Left ventricle myocardium inferior (tissue), 1 donor: ENCODE measurements around the gene G0S2. TPM values are rescaled to one million over a fixed set of nuclear protein-coding genes. Genes with fewer than 3 reads are reported as not detected.

Experiments
- DNase-seq: peaks from one replicate; pipeline ENCODE4 v3.0.0-alpha.2; 2020
- H3K27ac ChIP-seq: fragments of 200-600 bp; replicated peaks from 2 replicates; pipeline ENCODE4 v1.8.0; 2021
- H3K27me3 ChIP-seq: fragments of 200-600 bp; 2 replicates; pipeline ENCODE4 v1.8.0; 2021; ENCODE audit warnings: low read depth
- H3K36me3 ChIP-seq: fragments of 200-600 bp; 2 replicates; pipeline ENCODE4 v1.8.0; 2021
- H3K4me1 ChIP-seq: fragments of 200-600 bp; 2 replicates; pipeline ENCODE4 v1.8.0; 2021
- H3K4me3 ChIP-seq: fragments of 200-600 bp; 2 replicates; pipeline ENCODE4 v1.8.0; 2021; ENCODE audit warnings: mild to moderate bottlenecking, moderate library complexity
- H3K9me3 ChIP-seq: fragments of 200-600 bp; replicated peaks from 2 replicates; pipeline ENCODE4 v1.8.0; 2021
- intact Hi-C: fragments of 100-400 bp; cut with micrococcal nuclease; formaldehyde crosslinking; loops from one replicate; pipeline ENCODE4 v1.11.0; 2022
- total RNA-seq: library from RNA; stranded (reverse); fragmentation: NEBNext Ultra II Directional; extraction: Animal tissue kit (Norgen Biotek cat#: 25700); gene quantifications from one replicate; pipeline ENCODE4 v1.2.1, GENCODE V29; 2021
- TF ChIP-seq, protein P1 (sequence below): fragments of 200-600 bp; IDR thresholded peaks from 2 replicates; pipeline ENCODE4 v1.8.0; 2021; ENCODE audit warnings: antibody characterized with exemption, mild to moderate bottlenecking, borderline replicate concordance
- donor health status: DM: no; HTN: yes; CAD: no; lungs with severe emphysema.

Gene G0S2
- total RNA-seq, 1 donor from 2014 or later: 307 TPM

- Histone ChIP-seq H3K9me3 (no peaks in the 10 kb centered on the region), H3K27me3 (no peaks in the 10 kb centered on the region), H3K4me1 (peaks cover 26% of the 10 kb centered on the region), H3K27ac (peak overlapping the region; percentile 79), H3K36me3 (no peaks in the 10 kb centered on the region), H3K4me3 (no peak overlapping the region)
- no peak for DNase-seq
- intact Hi-C loops: no loop called here
- TF ChIP-seq, protein P1, sequence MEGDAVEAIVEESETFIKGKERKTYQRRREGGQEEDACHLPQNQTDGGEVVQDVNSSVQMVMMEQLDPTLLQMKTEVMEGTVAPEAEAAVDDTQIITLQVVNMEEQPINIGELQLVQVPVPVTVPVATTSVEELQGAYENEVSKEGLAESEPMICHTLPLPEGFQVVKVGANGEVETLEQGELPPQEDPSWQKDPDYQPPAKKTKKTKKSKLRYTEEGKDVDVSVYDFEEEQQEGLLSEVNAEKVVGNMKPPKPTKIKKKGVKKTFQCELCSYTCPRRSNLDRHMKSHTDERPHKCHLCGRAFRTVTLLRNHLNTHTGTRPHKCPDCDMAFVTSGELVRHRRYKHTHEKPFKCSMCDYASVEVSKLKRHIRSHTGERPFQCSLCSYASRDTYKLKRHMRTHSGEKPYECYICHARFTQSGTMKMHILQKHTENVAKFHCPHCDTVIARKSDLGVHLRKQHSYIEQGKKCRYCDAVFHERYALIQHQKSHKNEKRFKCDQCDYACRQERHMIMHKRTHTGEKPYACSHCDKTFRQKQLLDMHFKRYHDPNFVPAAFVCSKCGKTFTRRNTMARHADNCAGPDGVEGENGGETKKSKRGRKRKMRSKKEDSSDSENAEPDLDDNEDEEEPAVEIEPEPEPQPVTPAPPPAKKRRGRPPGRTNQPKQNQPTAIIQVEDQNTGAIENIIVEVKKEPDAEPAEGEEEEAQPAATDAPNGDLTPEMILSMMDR: no peak
Measured at GRCh38 chr1:209721323-209721722, 46.1 kb downstream of the G0S2 start.

GRCh38 chr1:209723265-209723664 lies 48.1 kb downstream of the G0S2 start:
- DNase-seq: no peak
- H3K27ac ChIP-seq: no peak overlapping the region
- intact Hi-C loops: no loop called here
- H3K9me3 ChIP-seq: no peaks in the 10 kb centered on the region
- H3K4me1 ChIP-seq: peaks cover 32% of the 10 kb centered on the region
- H3K27me3 ChIP-seq: no peaks in the 10 kb centered on the region
- no peak overlapping the region for H3K4me3 ChIP-seq
- no peaks in the 10 kb centered on the region for H3K36me3 ChIP-seq
- TF ChIP-seq, protein P1: no peak

DNA sequence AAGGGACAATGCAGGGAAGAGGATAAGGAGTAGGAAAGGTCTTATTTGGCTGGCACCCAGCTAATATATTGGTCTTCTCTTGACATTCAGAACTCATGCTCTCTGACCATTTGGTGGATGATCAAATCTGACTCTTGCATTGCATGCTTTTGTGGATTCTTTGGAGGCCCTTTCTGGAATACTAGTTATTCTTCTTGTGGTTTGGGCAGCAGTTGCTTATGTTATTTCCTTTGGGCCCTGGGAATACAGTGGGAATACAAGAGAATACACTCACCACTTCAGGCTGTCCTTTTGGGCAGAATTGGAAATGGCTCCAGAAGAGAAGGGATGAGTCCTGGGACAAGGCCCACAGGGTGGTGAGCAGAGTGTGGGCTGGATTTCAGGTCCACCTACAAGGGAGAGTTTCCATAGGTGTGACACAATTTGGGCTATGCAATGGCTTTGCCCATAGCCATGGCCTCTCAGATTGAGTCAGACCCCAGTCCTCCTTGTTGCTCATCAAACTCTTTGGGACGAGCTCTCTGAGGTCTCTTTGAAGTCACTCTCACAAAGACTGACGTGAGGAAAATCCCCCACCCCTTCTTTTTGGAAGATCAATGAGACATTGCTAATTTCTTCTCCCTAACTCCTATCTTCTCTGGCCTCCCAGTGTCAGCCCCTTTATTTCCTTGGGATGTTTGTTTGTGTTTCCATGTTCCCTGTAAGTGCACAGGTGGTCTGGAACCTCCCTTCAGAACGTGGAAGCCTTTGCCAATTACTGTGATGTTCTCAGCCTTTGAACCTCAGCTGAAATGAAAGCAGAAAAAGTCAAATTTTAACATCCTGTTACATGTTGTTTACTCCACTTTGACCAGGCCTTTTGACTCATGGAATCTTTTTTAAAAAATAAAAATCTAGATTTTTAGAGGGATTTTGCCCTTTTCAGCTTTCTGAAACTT lies 48.8 kb downstream of the G0S2 start:
- Histone ChIP-seq H3K4me3 (no peak overlapping the region), H3K9me3 (no peaks in the 10 kb centered on the region), H3K27ac (no peak overlapping the region), H3K4me1 (peaks cover 33% of the 10 kb centered on the region), H3K27me3 (no peaks in the 10 kb centered on the region), H3K36me3 (no peaks in the 10 kb centered on the region)
- intact Hi-C loops: no loop called here
- DNase-seq: no peak
- TF ChIP-seq, protein P1: no peak

Other genes with a start within 250 kb of the G0S2 start
- gene CAMK1G, start 91.7 kb upstream of the G0S2 start, total RNA-seq: not detected
- gene LAMB3, start 23.0 kb upstream of the G0S2 start, total RNA-seq: 6.5 TPM
- gene HSD11B1, start 29.4 kb downstream of the G0S2 start, total RNA-seq: 4.1 TPM
- 1.2 TPM for gene TRAF3IP3, start 80.6 kb downstream of the G0S2 start, total RNA-seq
- 1.9 TPM for gene C1orf74, start 109.1 kb downstream of the G0S2 start, total RNA-seq
- gene IRF6, start 130.7 kb downstream of the G0S2 start, total RNA-seq: 43.3 TPM
- 2.4 TPM for gene UTP25, start 152.6 kb downstream of the G0S2 start, total RNA-seq